SK-N-DZ (cell line): Measurements from ENCODE around the gene CTNNA2.
A peak's percentile ranks its signal among the peaks of the same experiment; 100 is the strongest.

ENCODE experiments used
- DNase-seq: peaks from one replicate; pipeline ENCODE4 v3.0.0-alpha.2; 2015; ENCODE audit warnings: low spot score

Gene CTNNA2

DNA sequence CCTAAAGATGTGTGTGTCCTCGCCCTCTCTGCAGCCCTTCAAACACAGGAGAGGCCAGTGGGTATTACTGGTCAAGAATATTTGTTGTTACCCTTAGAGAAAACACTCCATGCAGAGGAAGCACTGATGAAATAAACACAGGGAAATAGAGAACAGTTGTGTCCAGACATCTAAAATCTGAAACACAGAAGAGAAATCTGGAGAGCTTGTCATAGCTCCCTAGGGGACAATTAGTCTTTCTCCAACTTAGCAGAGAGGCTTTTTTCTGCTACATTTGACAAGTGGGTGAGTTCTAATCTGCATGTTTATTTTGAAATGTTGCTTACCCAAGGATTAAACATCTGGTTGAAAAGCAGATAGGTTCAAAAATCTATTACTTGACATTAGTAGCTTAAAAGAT is 190.1 kb downstream of the CTNNA2 start:
- no peak for DNase-seq

DNA sequence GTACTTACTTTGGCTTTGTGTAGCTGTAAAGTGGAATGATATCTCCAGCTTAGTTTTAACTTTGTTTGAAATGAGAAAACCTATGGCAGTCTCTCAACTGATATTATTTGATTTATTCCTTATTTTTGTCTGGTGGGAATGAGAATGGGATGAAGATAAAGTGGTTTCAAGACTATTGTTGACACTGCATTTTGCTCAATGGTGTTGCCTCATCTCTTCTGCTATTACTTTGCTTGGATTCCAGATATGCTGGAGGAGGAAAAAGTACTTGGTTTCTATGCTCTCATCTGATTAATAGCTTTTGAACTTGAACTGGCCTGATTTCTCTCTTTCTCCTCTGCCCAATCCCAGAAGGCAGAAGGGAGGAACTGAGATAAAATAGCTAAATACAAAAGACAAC is 198.2 kb downstream of the CTNNA2 start:
- DNase-seq, result no peak

- no peak for DNase-seq
Measured at GRCh38 chr2:79713131-79713785, 200.4 kb downstream of the CTNNA2 start.

DNA sequence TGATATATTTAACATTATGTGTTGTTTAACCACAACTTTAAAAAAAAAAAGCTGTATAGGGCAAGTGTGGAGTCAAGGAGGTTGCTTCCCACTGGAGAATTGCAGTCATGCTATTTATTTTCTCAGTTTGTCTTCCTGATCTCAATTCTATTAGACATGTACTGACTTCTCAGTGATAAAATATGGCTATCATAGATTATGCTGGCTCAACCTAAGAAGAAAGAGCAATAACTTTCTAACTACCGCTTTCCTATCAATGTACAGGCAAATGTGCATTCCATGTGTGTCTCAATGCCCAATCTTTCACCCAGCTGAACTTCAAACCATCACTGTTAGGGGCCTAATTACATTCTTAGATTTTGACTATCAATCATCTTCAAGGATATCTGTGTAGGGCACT is 201.4 kb downstream of the CTNNA2 start:
- DNase-seq, result no peak

DNA sequence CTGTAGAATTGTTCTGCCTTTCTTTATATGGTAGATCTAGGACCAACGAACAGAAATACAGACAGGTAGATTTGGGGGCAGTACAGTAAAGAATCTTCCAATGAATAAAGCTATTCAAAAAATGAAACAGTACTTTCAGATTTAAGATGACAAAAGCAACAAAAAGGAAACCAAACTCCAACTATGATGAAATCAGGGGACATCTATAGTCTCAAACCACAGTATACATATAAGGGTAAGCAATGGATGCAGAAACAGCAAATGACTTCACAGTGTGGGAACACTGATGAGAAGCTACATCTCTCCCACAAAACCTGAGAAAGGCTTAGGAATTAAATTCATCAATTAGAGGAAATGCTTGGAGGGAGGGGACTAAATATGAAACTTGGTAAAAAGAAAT is 202.5 kb downstream of the CTNNA2 start:
- DNase-seq, result no peak

GRCh38 chr2:79716266-79716665 is 203.4 kb downstream of the CTNNA2 start:
- DNase-seq, result no peak

DNA sequence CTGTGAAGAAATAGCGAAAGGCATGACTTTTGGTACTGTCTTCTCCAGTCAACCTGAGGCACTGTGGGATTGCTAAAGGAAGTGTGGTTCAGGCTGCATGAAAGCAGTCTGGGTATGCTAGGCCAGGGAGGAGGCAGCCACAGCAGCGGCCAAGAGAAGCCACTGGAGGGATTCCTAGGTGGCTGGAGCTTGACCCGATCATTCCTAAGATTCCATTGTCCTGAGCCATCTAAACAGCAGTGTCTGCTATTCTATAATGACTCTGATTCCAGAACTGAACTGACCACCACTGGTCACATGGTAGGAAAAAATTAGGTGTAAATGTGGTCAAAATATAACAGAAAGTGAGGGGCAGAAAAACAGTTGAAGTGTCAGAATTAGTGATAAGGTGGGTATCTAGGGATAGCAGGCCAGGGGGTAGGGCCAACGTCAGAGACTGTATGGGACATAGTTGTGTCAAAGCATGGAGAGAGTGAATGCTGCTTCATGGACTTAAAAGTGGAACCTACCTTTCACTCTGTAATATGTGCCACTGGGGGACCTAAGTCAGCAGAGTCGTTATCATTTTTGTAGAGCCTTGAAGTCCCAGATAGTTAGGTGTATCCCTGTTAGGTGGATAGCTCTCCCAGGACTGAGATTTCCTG is 204.6 kb downstream of the CTNNA2 start:
- no peak for DNase-seq

DNA sequence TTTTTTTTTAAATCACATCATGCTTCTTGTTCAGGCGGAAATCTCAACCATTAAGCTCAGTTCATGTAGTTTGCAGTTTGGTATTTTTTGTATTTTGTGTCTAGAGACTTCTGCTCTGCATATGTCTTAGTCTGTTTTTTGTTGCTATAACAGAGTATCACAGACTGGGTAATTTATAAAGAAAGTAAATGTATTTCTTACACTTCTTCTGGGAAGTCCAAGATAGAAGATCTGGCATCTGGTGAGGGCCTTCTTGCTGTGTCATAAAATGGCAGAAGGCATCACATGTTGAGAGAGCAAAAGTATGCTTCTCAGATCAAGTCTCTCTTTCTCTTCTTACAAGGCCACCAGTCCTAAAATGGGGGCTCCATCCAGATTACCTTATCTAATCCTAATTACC is 208.2 kb downstream of the CTNNA2 start:
- DNase-seq, result no peak

- no peak for DNase-seq
Measured at GRCh38 chr2:79721966-79722365, 209.1 kb downstream of the CTNNA2 start.

DNA sequence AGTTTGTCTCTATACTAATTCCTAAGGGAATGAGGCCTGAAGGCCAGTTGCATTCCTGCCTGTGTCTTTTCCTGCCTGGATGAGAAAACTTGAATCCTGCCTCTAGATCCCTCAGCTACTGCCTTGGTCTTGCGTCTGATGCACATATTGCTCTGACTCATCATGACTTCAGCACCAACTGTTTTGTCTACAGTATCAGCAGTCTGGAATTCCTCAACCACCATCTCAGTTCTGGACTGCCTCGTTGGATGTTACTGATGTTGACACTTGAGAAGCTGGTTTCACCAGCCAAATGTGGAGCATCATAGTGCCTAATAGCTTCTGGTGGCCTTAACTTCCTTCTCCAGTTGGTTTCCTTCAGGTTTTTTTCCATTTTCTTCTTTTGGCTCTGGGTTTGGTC is 211.0 kb downstream of the CTNNA2 start:
- no peak for DNase-seq

DNA sequence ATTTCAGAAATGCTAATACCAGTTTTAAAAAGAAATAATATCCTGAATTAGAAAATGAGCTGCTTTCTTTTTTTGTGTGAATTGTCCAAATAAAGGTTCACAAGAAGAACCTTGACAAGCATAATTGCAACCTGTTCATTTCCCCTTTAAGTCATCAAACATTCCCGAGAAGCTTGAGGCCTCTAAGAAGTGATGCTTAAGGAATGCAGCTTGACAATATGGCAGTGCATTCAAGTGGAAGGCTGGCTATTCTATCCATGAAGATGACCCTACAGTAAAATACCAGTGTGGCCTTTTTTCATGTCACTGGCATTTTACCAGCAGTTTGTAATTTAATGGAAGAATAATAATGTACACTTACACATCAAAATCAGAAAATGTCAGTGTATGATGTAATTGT is 216.7 kb downstream of the CTNNA2 start:
- no peak for DNase-seq

- no peak for DNase-seq
Measured at GRCh38 chr2:79734518-79734917, 221.7 kb downstream of the CTNNA2 start.

GRCh38 chr2:79740879-79741443 is 228.1 kb downstream of the CTNNA2 start:
- no peak for DNase-seq

DNA sequence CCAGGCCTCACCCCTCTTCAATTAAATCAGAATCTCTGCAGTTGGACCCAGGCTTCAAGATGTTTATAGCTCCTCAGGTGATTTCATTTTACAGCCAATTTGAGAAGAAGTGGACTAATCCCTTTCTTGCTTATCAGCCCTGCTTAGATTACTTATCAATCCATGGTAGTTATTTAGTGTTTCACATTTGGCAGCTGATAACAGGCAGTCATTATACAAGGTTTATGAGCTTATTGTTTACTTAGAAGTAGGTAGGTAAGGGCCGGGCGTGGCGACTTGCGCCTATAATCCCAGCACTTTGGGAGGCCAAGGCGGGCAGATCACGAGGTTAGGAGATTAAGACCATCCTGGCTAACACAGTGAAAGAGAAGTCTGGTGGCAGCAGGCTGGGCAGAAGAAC is 237.5 kb downstream of the CTNNA2 start:
- DNase-seq, result no peak

DNA sequence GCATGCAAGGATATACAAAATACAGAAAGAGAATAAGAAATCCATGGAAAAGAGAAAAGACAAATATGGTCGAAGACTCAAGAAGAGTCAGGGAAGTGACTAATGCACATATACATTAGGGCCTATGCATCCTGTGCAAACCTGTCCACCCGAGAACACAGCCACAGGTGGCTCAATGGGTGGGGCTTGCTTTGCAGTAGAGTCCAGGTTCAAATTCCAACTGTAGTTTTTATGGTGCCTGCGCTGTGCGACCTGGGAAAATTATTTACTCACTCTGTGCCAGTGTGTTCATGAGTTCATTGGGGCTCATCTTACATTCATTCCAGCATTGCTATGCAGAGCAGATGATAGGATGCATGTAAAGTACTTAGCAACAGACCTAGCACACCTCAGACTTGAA is 244.7 kb downstream of the CTNNA2 start:
- no peak for DNase-seq

DNA sequence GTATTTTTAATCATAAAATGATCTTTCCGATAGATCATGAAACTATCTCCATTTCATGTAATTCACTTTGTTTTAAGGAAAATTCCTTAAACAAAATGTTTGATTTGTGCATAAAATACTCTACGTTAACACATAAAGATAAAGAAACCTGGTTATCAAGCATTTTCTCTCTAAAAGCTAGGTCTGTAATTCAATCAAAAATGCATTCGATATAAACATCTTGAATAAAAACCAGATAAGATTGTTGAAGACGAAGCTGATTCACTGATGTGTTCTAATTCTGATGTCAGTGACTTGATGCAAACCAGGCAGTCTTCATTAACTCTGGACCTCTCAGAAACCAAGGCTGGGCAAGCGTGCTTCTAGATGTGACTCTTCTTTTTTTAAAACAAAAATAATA is 245.2 kb downstream of the CTNNA2 start:
- peak; percentile 88 for DNase-seq

- DNase-seq, result peak; percentile 70
Measured at GRCh38 chr2:79758749-79759282, 246.0 kb downstream of the CTNNA2 start.

DNA sequence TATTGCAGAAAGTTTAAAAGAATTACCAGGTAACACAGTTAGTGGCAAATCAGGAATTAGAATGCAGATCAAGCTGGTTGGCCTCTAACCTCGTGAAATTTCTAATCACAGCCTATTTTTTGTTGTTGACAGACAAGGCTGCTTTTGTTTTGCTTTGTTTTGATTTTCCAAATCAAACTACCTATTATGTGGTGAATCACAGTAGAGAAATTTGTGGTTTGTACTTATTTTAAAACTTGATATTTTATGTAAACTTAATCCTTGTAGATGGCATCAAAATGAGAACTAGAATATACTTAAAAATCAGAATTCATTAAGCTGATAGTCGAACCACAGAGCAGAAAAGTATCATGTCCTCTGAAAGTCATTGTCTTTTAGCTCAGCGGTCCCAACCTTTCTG is 258.1 kb downstream of the CTNNA2 start:
- no peak for DNase-seq

GRCh38 chr2:79771493-79771892 is 258.6 kb downstream of the CTNNA2 start:
- no peak for DNase-seq

DNA sequence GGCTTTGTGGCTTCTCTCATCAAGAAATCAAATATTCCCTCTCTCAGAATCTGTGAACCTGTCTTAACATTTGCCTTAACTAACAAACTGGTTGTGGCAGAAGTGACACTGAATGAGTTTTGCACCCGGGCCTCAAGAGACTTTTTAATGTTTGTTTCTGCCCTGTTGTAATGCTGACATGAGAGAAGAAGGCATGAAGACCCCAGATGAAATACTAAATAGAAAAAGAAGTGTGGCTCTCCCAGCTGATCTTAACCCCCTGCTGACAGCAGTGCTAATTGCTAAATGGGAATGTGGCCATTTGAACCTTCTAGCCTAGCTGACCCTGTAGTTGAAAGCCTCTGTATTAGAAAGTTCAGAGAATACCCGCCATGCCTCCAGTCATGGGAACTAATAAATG is 261.2 kb downstream of the CTNNA2 start:
- no peak for DNase-seq

DNA sequence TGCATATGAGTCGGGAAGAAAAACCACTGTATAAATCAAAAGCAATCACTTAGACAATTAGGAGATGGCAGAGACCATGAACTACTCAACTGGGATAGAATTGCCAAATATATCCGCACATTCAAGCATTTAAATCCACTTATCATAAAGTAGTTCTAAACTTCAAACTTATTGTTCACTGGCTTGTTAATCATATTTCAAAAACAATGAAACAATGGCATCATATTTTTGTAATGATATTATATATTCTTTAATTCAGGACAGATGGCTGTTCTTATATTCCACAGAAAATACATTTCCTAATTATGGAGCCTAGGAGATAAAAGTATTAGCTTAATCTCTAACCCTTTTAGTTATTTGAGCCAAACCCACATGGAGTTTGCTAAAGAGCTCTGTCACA is 263.6 kb downstream of the CTNNA2 start:
- DNase-seq, result no peak

GRCh38 chr2:79780781-79781180 is 267.9 kb downstream of the CTNNA2 start:
- no peak for DNase-seq
